UCSD-AML1 (cell line): ENCODE results near the gene NEK11.

Experiments used
- DNase-seq: peaks from one replicate; lab custom pipeline; 2025; ENCODE audit not compliant: unreplicated experiment; lab: John Stamatoyannopoulos, UW

Gene NEK11

GRCh38 chr3:131222599-131222998 is 195.9 kb downstream of the NEK11 start:
- DNase-seq: no peak

- DNase-seq: peak; percentile 13
These were observed 197.0 kb downstream of the NEK11 start for GRCh38 chr3:131223373-131224289.

GRCh38 chr3:131224886-131225550 is 198.3 kb downstream of the NEK11 start:
- no peak for DNase-seq

- DNase-seq: no peak
These were observed 201.8 kb downstream of the NEK11 start for GRCh38 chr3:131228522-131228921.

GRCh38 chr3:131231710-131232389 is 205.2 kb downstream of the NEK11 start:
- DNase-seq: no peak

- no peak for DNase-seq
These were observed 206.1 kb downstream of the NEK11 start for GRCh38 chr3:131232711-131233267.

GRCh38 chr3:131233900-131234668 is 207.4 kb downstream of the NEK11 start:
- no peak for DNase-seq

- no peak for DNase-seq
These were observed 209.7 kb downstream of the NEK11 start for GRCh38 chr3:131236421-131236820.

- no peak for DNase-seq
These were observed 211.8 kb downstream of the NEK11 start for GRCh38 chr3:131238496-131238895.

- no peak for DNase-seq
These were observed 212.6 kb downstream of the NEK11 start for GRCh38 chr3:131239267-131239666.

GRCh38 chr3:131242201-131242600 is 215.5 kb downstream of the NEK11 start:
- DNase-seq: no peak

GRCh38 chr3:131250466-131250865 is 223.8 kb downstream of the NEK11 start:
- DNase-seq: no peak

- DNase-seq: no peak
These were observed 233.8 kb downstream of the NEK11 start for GRCh38 chr3:131260525-131260924.

GRCh38 chr3:131261104-131261503 is 234.4 kb downstream of the NEK11 start:
- DNase-seq: no peak

GRCh38 chr3:131275556-131275955 is 248.9 kb downstream of the NEK11 start:
- no peak for DNase-seq

GRCh38 chr3:131277836-131278497 is 251.3 kb downstream of the NEK11 start:
- DNase-seq: no peak

GRCh38 chr3:131279577-131279976 is 252.9 kb downstream of the NEK11 start:
- DNase-seq: no peak

- DNase-seq: no peak
These were observed 255.7 kb downstream of the NEK11 start for GRCh38 chr3:131282379-131282778.

- DNase-seq: no peak
These were observed 256.3 kb downstream of the NEK11 start for GRCh38 chr3:131282967-131283366.

- no peak for DNase-seq
These were observed 257.2 kb downstream of the NEK11 start for GRCh38 chr3:131283862-131284261.
